Tibial nerve (tissue), 3 donors: ENCODE results near the gene MIF4GD.
"Not testable (repeated sequence)": the region's sequence is repeated elsewhere in the genome, so short reads cannot be mapped to it uniquely, and the experiment has no call there.

ENCODE experiments used
- CTCF ChIP-seq, 5 experiments: fragments of 200-600 bp in 3 of 5; fragments of 450-650 bp in 2 of 5; sonication (generic) in 3 of 5; IDR thresholded peaks; one replicate each; pipeline ENCODE4 v1.5.1; 2016 to 2019; ENCODE audit warnings: antibody characterized with exemption in 5 of 5, mild to moderate bottlenecking in 3 of 5, moderate library complexity in 2 of 5
- POLR2A ChIP-seq, 2 donors: fragments of 450-650 bp; IDR thresholded peaks; one replicate each; pipeline ENCODE4 v1.6.1; 2017; ENCODE audit warnings: antibody characterized with exemption in 2 of 2, mild to moderate bottlenecking in 2 of 2, moderate library complexity in 2 of 2

DNA sequence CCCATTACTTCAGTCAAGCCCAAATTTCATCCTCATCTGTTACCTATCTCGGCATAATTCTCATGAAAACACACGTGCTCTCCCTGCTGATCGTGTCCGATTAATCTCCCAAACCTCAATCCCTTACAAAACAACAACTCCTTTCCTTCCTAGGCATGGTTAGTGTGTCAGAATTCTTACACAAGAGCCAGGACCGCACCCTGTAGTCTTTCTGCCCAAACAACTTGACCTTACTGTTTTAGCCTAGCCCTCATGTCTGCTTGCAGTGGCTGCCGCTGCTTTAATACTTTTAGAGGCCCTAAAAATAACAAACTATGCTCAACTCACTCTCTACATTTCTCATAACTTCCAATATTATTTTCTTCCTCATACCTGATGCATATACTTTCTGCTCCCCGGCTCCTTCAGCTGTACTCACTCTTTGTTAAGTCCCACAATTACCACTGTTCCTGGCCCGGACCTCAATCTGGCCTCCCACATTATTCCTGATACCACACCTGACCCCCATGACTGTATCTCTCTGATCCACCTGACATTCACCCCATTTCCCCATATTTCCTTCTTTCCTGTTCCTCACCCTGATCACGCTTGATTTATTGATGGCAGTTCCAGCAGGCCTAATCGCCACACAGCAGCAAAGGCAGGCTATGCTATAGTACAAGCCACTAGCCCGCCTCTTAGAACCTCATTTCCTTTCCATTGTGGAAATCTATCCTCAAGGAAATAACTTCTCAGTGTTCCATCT lies 14.9 kb downstream of the MIF4GD start:
- not testable (repeated sequence) for TF ChIP-seq CTCF, POLR2A (IDR thresholded peaks at IDR 0.05)
